Prostate gland (tissue), 2 donors: ENCODE measurements around the gene LAMA3. TPM values are rescaled to one million over a fixed set of nuclear protein-coding genes. Genes with fewer than 3 reads are reported as not detected.

Source experiments
- DNase-seq: peaks from one replicate; pipeline ENCODE4 v3.0.0-alpha.2; 2019; ENCODE audit warnings: low spot score
- H3K27ac ChIP-seq, 2 donors: fragments of 200-600 bp; sonication (generic); 2 replicates each; pipeline ENCODE4 v1.5.1; 2017 to 2019
- H3K27me3 ChIP-seq: fragments of 200-600 bp; sonication (generic); replicated peaks from 2 replicates; pipeline ENCODE4 v1.5.1; 2019; ENCODE audit not compliant: insufficient read depth
- H3K36me3 ChIP-seq, 2 donors: fragments of 200-600 bp; sonication (generic); 1 replicate in 1 of 2; 2 replicates in 1 of 2; pipeline versions ENCODE4 v1.5.1 to v1.8.1; 2017 to 2019
- H3K4me1 ChIP-seq: fragments of 200-600 bp; sonication (generic); replicated peaks from 2 replicates; pipeline ENCODE4 v1.5.1; 2019
- H3K4me3 ChIP-seq, 2 donors: fragments of 200-600 bp; sonication (generic); 2 replicates each; pipeline ENCODE4 v1.5.1; 2017 to 2019
- H3K9me3 ChIP-seq: fragments of 200-600 bp; sonication (generic); 2 replicates; pipeline ENCODE4 v1.5.1; 2017
- CTCF ChIP-seq, 4 experiments: fragments of 200-600 bp in 2 of 4; fragments of 450-650 bp in 2 of 4; sonication (generic) in 2 of 4; IDR thresholded peaks; 1 replicate in 3 of 4; 2 replicates in 1 of 4; pipeline ENCODE4 v1.5.1; 2016 to 2019; ENCODE audit warnings: antibody characterized with exemption in 4 of 4, mild to moderate bottlenecking in 2 of 4, moderate library complexity in 2 of 4
- POLR2A ChIP-seq: fragments of 450-650 bp; IDR thresholded peaks from one replicate; pipeline ENCODE4 v1.6.1; 2016; ENCODE audit warnings: antibody characterized with exemption, mild to moderate bottlenecking
- POLR2AphosphoS5 ChIP-seq: sonication (generic); formaldehyde crosslinking; IDR thresholded peaks from one replicate; pipeline ENCODE4 v1.6.1; 2017; ENCODE audit warnings: antibody characterized with exemption
- WGBS: methylation state at CpG from one replicate; pipeline ENCODE4 v1.1.5; 2018; 5-methylcytosine and 5-hydroxymethylcytosine counted together
- intact Hi-C: fragments of 100-400 bp; cut with DNase I; formaldehyde crosslinking; loops from one replicate; pipeline ENCODE4 v1.14.2; 2022
- total RNA-seq, 2 donors: library from RNA; depleted of rRNA; stranded (reverse); fragments of >200 nt; gene quantifications; one replicate each; pipeline ENCODE4 v1.1.0, GENCODE V29; 2016

LAMA3 gene
- total RNA-seq, 2 donors from 2014 or later, result 31.3 to 35.9 TPM

GRCh38 chr18:23864624-23865023 is 175.4 kb downstream of the LAMA3 start:
- no peak for TF ChIP-seq POLR2A
- no peak for TF ChIP-seq CTCF (IDR thresholded peaks at IDR 0.05)
- TF ChIP-seq POLR2AphosphoS5, result no peak
- Histone ChIP-seq H3K27me3 (no peaks in the 10 kb centered on the region), H3K4me1 (no peaks in the 10 kb centered on the region), H3K9me3 (no peaks in the 10 kb centered on the region), H3K4me3 (no peak overlapping the region), H3K27ac (no peak overlapping the region), H3K36me3 (no peaks in the 10 kb centered on the region)
- WGBS, result 90% methylated on average over 4 of the region's 4 CpGs
- DNase-seq, result no peak
- intact Hi-C loops, result no loop called here

DNA sequence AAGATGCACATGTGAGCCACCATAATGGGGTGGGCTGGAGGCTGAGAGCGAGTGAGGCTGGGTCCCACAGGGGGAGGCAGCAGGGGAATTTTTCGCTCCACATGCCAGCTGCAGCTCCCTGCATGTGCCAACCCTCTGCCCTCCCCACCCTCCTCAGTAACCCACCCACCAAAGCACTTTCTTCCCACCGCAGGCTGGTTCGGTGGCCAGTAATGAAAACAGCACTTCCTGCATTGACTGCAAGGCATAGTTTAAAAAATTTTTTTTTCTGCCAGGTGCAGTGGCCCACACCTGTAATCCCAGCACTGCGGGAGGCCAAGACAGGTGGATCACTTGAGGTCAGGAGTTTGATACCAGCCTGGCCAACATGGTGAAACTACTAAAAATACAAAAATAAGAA is 177.8 kb downstream of the LAMA3 start:
- no peaks in the 10 kb centered on the region for H3K36me3 ChIP-seq
- H3K4me1 ChIP-seq, result no peaks in the 10 kb centered on the region
- no peaks in the 10 kb centered on the region for H3K27me3 ChIP-seq
- WGBS, result 88% methylated on average over 5 of the region's 5 CpGs
- TF ChIP-seq POLR2A, result no peak
- TF ChIP-seq CTCF (IDR thresholded peaks at IDR 0.05), result no peak
- TF ChIP-seq POLR2AphosphoS5, result no peak
- no peak overlapping the region for H3K27ac ChIP-seq
- DNase-seq, result no peak
- no peak overlapping the region for H3K4me3 ChIP-seq
- no peaks in the 10 kb centered on the region for H3K9me3 ChIP-seq
- intact Hi-C loops, result no loop called here

GRCh38 chr18:23868136-23868785 is 179.0 kb downstream of the LAMA3 start:
- H3K4me1 ChIP-seq, result no peaks in the 10 kb centered on the region
- H3K36me3 ChIP-seq, result no peaks in the 10 kb centered on the region
- DNase-seq, result no peak
- no peak for TF ChIP-seq POLR2A
- no peak for TF ChIP-seq POLR2AphosphoS5
- TF ChIP-seq CTCF (IDR thresholded peaks at IDR 0.05), result no peak
- H3K27me3 ChIP-seq, result no peaks in the 10 kb centered on the region
- WGBS, result 96% methylated on average over 3 of the region's 3 CpGs
- no peaks in the 10 kb centered on the region for H3K9me3 ChIP-seq
- H3K4me3 ChIP-seq, result no peak overlapping the region
- intact Hi-C loops, result no loop called here
- no peak overlapping the region for H3K27ac ChIP-seq

DNA sequence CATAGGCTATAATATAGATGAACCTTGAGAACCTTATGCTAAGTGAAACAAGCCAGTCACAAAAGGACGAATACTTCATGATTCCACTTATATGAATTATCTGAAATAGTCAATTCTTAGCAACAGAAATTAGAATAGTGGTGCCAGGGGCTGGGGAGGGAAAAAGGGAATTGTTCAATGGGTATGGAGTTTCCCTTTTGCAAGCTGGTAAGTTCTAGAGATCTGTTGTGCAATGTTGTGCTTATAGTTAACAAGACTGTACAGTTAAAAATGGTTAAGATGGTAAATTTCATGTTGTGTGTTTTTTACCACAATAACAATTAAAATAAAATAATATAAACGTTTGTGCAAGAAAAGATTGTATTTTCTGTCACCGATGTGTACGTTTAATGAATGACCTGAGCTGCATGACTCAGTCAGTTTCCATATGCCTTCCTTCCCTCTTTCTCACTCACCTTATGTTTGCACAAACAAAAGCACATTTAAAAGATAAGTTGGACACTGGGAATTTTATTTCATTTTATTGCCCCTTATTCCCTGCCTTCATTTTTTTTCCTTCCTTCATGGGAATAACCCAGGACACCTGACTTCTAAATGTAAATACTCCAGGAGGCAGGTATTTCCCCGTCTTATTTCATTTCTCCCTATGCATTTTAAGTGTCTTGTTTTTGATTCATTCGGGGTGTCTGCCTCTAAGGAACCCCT is 181.6 kb downstream of the LAMA3 start:
- Histone ChIP-seq H3K27me3 (no peaks in the 10 kb centered on the region), H3K36me3 (no peaks in the 10 kb centered on the region), H3K9me3 (no peaks in the 10 kb centered on the region), H3K27ac (no peak overlapping the region), H3K4me3 (no peak overlapping the region), H3K4me1 (no peaks in the 10 kb centered on the region)
- no peak for TF ChIP-seq POLR2AphosphoS5
- no peak for TF ChIP-seq CTCF (IDR thresholded peaks at IDR 0.05)
- no peak for TF ChIP-seq POLR2A
- WGBS, result 70% methylated on average over 6 of the region's 6 CpGs
- DNase-seq, result no peak
- intact Hi-C loops, result no loop called here

GRCh38 chr18:23871410-23871809 is 182.2 kb downstream of the LAMA3 start:
- WGBS, result 67% methylated on average over 7 of the region's 7 CpGs
- DNase-seq, result no peak
- H3K27ac ChIP-seq, result no peak overlapping the region
- no peaks in the 10 kb centered on the region for H3K36me3 ChIP-seq
- no peaks in the 10 kb centered on the region for H3K4me1 ChIP-seq
- TF ChIP-seq POLR2AphosphoS5, result no peak
- no peak for TF ChIP-seq POLR2A
- no peak for TF ChIP-seq CTCF (IDR thresholded peaks at IDR 0.05)
- H3K27me3 ChIP-seq, result no peaks in the 10 kb centered on the region
- H3K4me3 ChIP-seq, result no peak overlapping the region
- no peaks in the 10 kb centered on the region for H3K9me3 ChIP-seq
- intact Hi-C loops, result no loop called here
